Endodermal cell (in vitro differentiated cells): ENCODE results near the gene PPP2R5E. TPM values are rescaled to one million over a fixed set of nuclear protein-coding genes. Genes with fewer than 3 reads are reported as not detected.

Source experiments
- DNase-seq: peaks from one replicate; pipeline ENCODE4 v3.0.0-alpha.2; 2017
- H3K27ac ChIP-seq: 2 replicates; pipeline ENCODE4 v1.5.1; 2013; ENCODE audit warnings: mild to moderate bottlenecking, low read depth, low read length, moderate library complexity
- H3K27me3 ChIP-seq: 2 replicates; pipeline ENCODE4 v1.6.1; 2013; ENCODE audit warnings: mild to moderate bottlenecking, low read length, moderate library complexity; ENCODE audit not compliant: insufficient read depth, control insufficient read depth, poor library complexity, severe bottlenecking
- H3K36me3 ChIP-seq: 2 replicates; pipeline ENCODE4 v1.7.0; 2013; ENCODE audit warnings: mild to moderate bottlenecking, low read length, moderate library complexity; ENCODE audit not compliant: control insufficient read depth, insufficient read depth
- H3K4me1 ChIP-seq: one replicate; pipeline ENCODE4 v1.7.0; 2013; ENCODE audit warnings: low read length; ENCODE audit not compliant: control insufficient read depth, insufficient read depth
- H3K4me3 ChIP-seq: 2 replicates; pipeline ENCODE4 v1.5.1; 2013; ENCODE audit warnings: mild to moderate bottlenecking, low read length, moderate library complexity
- H3K9ac ChIP-seq: 2 replicates; pipeline ENCODE4 v1.6.1; 2013; ENCODE audit warnings: mild to moderate bottlenecking, low read length, moderate library complexity; ENCODE audit not compliant: poor library complexity, severe bottlenecking; ENCODE audit errors: extremely low read depth
- H3K9me3 ChIP-seq: 2 replicates; pipeline ENCODE4 v1.6.1; 2013; ENCODE audit warnings: mild to moderate bottlenecking, low read length, moderate library complexity; ENCODE audit not compliant: control insufficient read depth
- H3K27ac Mint-ChIP-seq: 2 replicates; pipeline ENCODE4 v1.8.0; 2020; ENCODE audit warnings: mixed read lengths
- H3K27me3 Mint-ChIP-seq: 2 replicates; pipeline ENCODE4 v1.8.0; 2021; ENCODE audit warnings: mild to moderate bottlenecking, mixed read lengths; ENCODE audit not compliant: insufficient read depth
- H3K36me3 Mint-ChIP-seq: 2 replicates; pipeline ENCODE4 v1.8.0; 2020; ENCODE audit warnings: low read depth, mixed read lengths
- H3K4me1 Mint-ChIP-seq: 2 replicates; pipeline ENCODE4 v1.8.0; 2020; ENCODE audit warnings: mixed read lengths
- H3K4me3 Mint-ChIP-seq: 2 replicates; pipeline ENCODE4 v1.8.0; 2020; ENCODE audit warnings: mild to moderate bottlenecking, moderate library complexity, mixed read lengths
- H3K9me3 Mint-ChIP-seq: 2 replicates; pipeline ENCODE4 v1.8.0; 2020; ENCODE audit warnings: mild to moderate bottlenecking, mixed read lengths
- CTCF ChIP-seq: fragments of 200-600 bp; sonication (generic); conservative IDR thresholded peaks from 2 replicates; pipeline ENCODE4 v1.5.0; 2021; ENCODE audit warnings: antibody characterized with exemption, mild to moderate bottlenecking
- WGBS, 2 experiments: methylation state at CpG; one replicate each; pipeline versions ENCODE4 v1.1.5 to v1.1.7; 2013; ENCODE audit warnings: missing lambda C conversion rate in 2 of 2, mixed read lengths in 1 of 2; ENCODE audit not compliant: insufficient coverage in 1 of 2, insufficient read length in 1 of 2; 5-methylcytosine and 5-hydroxymethylcytosine counted together
- total RNA-seq, 2 donors: library from RNA; stranded (reverse); fragmentation: NEBNext Ultra II Directional in 1 of 2; extraction: Animal tissue kit (Norgen Biotek cat#: 25700) in 1 of 2; gene quantifications; 2 replicates in 1 of 2; 3 replicates in 1 of 2; pipeline ENCODE4 v1.2.1, GENCODE V29; 2021

PPP2R5E gene
- total RNA-seq, 2 donors from 2014 or later = 61.1 to 63.8 TPM

- Histone ChIP-seq H3K27me3 (no peaks in the 10 kb centered on the region), H3K36me3 (peaks cover 35% of the 10 kb centered on the region), H3K9ac (no peak overlapping the region), H3K9me3 (no peaks in the 10 kb centered on the region), H3K27ac (no peak overlapping the region), H3K4me3 (no peak overlapping the region), H3K4me1 (no peaks in the 10 kb centered on the region)
- 99 to 100% methylated on average over 2 to 3 of the region's 3 CpGs for WGBS, 2 experiments
- H3K4me1 Mint-ChIP-seq = peaks cover 4% of the 10 kb centered on the region
- no peak overlapping the region for H3K27ac Mint-ChIP-seq
- no peaks in the 10 kb centered on the region for H3K9me3 Mint-ChIP-seq
- no peaks in the 10 kb centered on the region for H3K27me3 Mint-ChIP-seq
- H3K36me3 Mint-ChIP-seq = peaks cover 21% of the 10 kb centered on the region
- no peak for TF ChIP-seq CTCF
- no peak for DNase-seq
- no peak overlapping the region for H3K4me3 Mint-ChIP-seq
These were observed 90.4 kb downstream of the PPP2R5E start for GRCh38 chr14:63452796-63453195.

- Mint-ChIP-seq H3K4me1 (peaks cover 2% of the 10 kb centered on the region), H3K36me3 (peaks cover 34% of the 10 kb centered on the region), H3K9me3 (no peaks in the 10 kb centered on the region), H3K4me3 (no peak overlapping the region), H3K27ac (no peak overlapping the region), H3K27me3 (no peaks in the 10 kb centered on the region)
- H3K36me3 ChIP-seq = peaks cover 49% of the 10 kb centered on the region
- DNase-seq = no peak
- H3K9me3 ChIP-seq = no peaks in the 10 kb centered on the region
- no peaks in the 10 kb centered on the region for H3K4me1 ChIP-seq
- H3K9ac ChIP-seq = no peak overlapping the region
- no peak for TF ChIP-seq CTCF
- 94 to 99% methylated on average over 2 to 3 of the region's 3 CpGs for WGBS, 2 experiments
- no peak overlapping the region for H3K4me3 ChIP-seq
- no peaks in the 10 kb centered on the region for H3K27me3 ChIP-seq
- H3K27ac ChIP-seq = no peak overlapping the region
These were observed 94.3 kb downstream of the PPP2R5E start for GRCh38 chr14:63448841-63449240.

GRCh38 chr14:63444588-63444987 lies 98.6 kb downstream of the PPP2R5E start:
- 78% methylated on average over 1 of the region's 1 CpG; no CpG with 5 or more reads in 1 of the 2 experiments for WGBS, 2 experiments
- Histone ChIP-seq H3K9me3 (no peaks in the 10 kb centered on the region), H3K4me3 (no peak overlapping the region), H3K4me1 (no peaks in the 10 kb centered on the region), H3K27ac (no peak overlapping the region), H3K36me3 (peaks cover 16% of the 10 kb centered on the region), H3K27me3 (no peaks in the 10 kb centered on the region), H3K9ac (no peak overlapping the region)
- no peak for TF ChIP-seq CTCF
- no peak overlapping the region for H3K27ac Mint-ChIP-seq
- no peaks in the 10 kb centered on the region for H3K9me3 Mint-ChIP-seq
- H3K4me3 Mint-ChIP-seq = no peak overlapping the region
- H3K36me3 Mint-ChIP-seq = peaks cover 26% of the 10 kb centered on the region
- no peak for DNase-seq
- peaks cover 6% of the 10 kb centered on the region for H3K4me1 Mint-ChIP-seq
- H3K27me3 Mint-ChIP-seq = no peaks in the 10 kb centered on the region
